ENCODE measurements around the gene TEN1. TPM values are rescaled to one million over a fixed set of nuclear protein-coding genes. Genes with fewer than 3 reads are reported as not detected.

The TEN1 gene
- total and polyA plus RNA-seq, 2 of the 13 experiments (the other 11 are each of a cell fraction or from before 2014, with no cell fraction given): 18.0 to 21.3 TPM

DNA sequence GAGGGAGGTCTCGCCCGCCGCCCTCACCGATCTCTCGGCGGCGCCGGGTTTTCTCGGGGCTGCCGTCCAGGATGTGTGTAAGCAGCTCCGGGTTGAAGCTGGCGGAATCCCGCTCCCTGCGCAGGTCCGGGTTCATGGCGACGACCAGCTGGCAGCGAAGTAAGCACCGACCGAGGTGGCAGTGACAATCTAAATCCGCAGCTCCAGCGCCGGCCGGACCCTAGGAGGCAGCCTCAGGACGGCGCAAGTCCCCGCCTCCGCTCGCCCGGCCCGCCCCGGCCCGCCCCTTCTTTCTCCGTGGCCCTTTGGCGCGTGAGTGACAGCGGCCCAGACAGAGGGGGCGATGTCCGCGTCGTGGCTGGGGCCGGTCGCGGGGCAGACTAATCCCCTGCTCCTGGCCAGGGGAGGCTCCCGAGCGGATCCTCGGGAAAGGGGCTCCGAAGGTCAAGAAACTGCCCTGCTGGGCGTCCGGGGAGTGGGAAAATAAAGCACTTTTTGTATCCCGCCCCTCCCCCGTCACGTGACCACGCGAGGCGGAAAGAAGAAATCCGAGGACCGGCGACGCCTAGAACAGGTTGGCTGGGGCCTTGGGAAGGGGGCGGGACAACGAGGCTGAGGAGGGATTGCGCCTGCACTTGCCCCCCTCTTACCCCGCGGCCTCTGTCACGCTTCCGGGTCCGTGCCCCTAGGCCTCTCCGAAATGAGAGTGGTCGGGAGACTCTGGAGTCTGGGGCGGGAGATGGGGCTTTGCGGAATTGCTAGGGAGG lies at the start of gene TEN1, which contains the start of gene ACOX1 (continued):
- TF ChIP-seq, protein P1, sequence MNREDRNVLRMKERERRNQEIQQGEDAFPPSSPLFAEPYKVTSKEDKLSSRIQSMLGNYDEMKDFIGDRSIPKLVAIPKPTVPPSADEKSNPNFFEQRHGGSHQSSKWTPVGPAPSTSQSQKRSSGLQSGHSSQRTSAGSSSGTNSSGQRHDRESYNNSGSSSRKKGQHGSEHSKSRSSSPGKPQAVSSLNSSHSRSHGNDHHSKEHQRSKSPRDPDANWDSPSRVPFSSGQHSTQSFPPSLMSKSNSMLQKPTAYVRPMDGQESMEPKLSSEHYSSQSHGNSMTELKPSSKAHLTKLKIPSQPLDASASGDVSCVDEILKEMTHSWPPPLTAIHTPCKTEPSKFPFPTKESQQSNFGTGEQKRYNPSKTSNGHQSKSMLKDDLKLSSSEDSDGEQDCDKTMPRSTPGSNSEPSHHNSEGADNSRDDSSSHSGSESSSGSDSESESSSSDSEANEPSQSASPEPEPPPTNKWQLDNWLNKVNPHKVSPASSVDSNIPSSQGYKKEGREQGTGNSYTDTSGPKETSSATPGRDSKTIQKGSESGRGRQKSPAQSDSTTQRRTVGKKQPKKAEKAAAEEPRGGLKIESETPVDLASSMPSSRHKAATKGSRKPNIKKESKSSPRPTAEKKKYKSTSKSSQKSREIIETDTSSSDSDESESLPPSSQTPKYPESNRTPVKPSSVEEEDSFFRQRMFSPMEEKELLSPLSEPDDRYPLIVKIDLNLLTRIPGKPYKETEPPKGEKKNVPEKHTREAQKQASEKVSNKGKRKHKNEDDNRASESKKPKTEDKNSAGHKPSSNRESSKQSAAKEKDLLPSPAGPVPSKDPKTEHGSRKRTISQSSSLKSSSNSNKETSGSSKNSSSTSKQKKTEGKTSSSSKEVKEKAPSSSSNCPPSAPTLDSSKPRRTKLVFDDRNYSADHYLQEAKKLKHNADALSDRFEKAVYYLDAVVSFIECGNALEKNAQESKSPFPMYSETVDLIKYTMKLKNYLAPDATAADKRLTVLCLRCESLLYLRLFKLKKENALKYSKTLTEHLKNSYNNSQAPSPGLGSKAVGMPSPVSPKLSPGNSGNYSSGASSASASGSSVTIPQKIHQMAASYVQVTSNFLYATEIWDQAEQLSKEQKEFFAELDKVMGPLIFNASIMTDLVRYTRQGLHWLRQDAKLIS (CRISPR knock-in tag; IDR thresholded peaks at IDR 0.05): peak; percentile 92
- peak; percentile 55 for TF ChIP-seq MED8 (CRISPR knock-in tag; IDR thresholded peaks at IDR 0.05; ENCODE audit: insufficient replicate concordance)
- 0 out of 2 replicates have a peak, but pooled peaks have one; percentile 72 for TF ChIP-seq ZNF567 (CRISPR knock-in tag; IDR thresholded peaks at IDR 0.05; ENCODE audit: borderline replicate concordance)
- no peak for TF ChIP-seq ZNF10 (CRISPR knock-in tag; IDR thresholded peaks at IDR 0.05; ENCODE audit: borderline replicate concordance, low read depth)
- TF ChIP-seq, protein P2, sequence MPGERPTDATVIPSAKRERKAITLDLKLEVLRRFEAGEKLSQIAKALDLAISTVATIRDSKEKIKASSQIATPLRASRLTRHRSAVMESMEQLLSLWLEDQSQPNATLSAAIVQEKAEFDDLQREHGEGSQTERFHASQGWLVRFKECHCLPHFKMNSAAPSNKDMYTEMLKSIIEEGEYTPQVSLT (CRISPR knock-in tag; IDR thresholded peaks at IDR 0.05; ENCODE audit: borderline replicate concordance, low read depth): no peak
- TF ChIP-seq, protein P3, sequence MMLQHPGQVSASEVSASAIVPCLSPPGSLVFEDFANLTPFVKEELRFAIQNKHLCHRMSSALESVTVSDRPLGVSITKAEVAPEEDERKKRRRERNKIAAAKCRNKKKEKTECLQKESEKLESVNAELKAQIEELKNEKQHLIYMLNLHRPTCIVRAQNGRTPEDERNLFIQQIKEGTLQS (CRISPR knock-in tag; IDR thresholded peaks at IDR 0.05): peak; percentile 58
- TF ChIP-seq NRL (CRISPR knock-in tag; IDR thresholded peaks at IDR 0.05; ENCODE audit: borderline replicate concordance): no peak; the same call in 1 of the 2 replicates
- peak; percentile 38 for TF ChIP-seq ZNF788 (CRISPR knock-in tag; IDR thresholded peaks at IDR 0.05; ENCODE audit: borderline replicate concordance)
- TF ChIP-seq, protein P4, sequence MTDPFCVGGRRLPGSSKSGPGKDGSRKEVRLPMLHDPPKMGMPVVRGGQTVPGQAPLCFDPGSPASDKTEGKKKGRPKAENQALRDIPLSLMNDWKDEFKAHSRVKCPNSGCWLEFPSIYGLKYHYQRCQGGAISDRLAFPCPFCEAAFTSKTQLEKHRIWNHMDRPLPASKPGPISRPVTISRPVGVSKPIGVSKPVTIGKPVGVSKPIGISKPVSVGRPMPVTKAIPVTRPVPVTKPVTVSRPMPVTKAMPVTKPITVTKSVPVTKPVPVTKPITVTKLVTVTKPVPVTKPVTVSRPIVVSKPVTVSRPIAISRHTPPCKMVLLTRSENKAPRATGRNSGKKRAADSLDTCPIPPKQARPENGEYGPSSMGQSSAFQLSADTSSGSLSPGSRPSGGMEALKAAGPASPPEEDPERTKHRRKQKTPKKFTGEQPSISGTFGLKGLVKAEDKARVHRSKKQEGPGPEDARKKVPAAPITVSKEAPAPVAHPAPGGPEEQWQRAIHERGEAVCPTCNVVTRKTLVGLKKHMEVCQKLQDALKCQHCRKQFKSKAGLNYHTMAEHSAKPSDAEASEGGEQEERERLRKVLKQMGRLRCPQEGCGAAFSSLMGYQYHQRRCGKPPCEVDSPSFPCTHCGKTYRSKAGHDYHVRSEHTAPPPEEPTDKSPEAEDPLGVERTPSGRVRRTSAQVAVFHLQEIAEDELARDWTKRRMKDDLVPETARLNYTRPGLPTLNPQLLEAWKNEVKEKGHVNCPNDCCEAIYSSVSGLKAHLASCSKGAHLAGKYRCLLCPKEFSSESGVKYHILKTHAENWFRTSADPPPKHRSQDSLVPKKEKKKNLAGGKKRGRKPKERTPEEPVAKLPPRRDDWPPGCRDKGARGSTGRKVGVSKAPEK (CRISPR knock-in tag; IDR thresholded peaks at IDR 0.05; ENCODE audit: borderline replicate concordance): no peak
- TF ChIP-seq ZFX (CRISPR knock-in tag; IDR thresholded peaks at IDR 0.05; ENCODE audit: low read depth): peak; percentile 95
- TF ChIP-seq, protein P5, sequence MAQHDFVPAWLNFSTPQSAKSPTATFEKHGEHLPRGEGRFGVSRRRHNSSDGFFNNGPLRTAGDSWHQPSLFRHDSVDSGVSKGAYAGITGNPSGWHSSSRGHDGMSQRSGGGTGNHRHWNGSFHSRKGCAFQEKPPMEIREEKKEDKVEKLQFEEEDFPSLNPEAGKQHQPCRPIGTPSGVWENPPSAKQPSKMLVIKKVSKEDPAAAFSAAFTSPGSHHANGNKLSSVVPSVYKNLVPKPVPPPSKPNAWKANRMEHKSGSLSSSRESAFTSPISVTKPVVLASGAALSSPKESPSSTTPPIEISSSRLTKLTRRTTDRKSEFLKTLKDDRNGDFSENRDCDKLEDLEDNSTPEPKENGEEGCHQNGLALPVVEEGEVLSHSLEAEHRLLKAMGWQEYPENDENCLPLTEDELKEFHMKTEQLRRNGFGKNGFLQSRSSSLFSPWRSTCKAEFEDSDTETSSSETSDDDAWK (CRISPR knock-in tag; IDR thresholded peaks at IDR 0.05): no peak
- no peak for TF ChIP-seq ZNF296 (CRISPR knock-in tag; conservative IDR thresholded peaks at IDR 0.05)
- TF ChIP-seq MXI1 (IDR thresholded peaks at IDR 0.05; ENCODE audit: borderline replicate concordance, low read depth, low read length): peak; percentile 73; the same call in 1 of the 3 replicates
- TF ChIP-seq HIVEP1 (CRISPR knock-in tag; IDR thresholded peaks at IDR 0.05): peak; percentile 93
- peak; percentile 82; the same call in 1 of the 2 replicates for TF ChIP-seq NCOR1 (IDR thresholded peaks at IDR 0.05; ENCODE audit: borderline replicate concordance, low read length)
- no peak for TF ChIP-seq SP1 (IDR thresholded peaks at IDR 0.05)
- TF ChIP-seq SP1 (CRISPR knock-in tag; IDR thresholded peaks at IDR 0.05): peak; percentile 82
- TF ChIP-seq ZMAT3 (CRISPR knock-in tag; conservative IDR thresholded peaks at IDR 0.05): peak; percentile 78
- no peak; the same call in none of the 2 replicates for TF ChIP-seq MIER2 (CRISPR knock-in tag; IDR thresholded peaks at IDR 0.05)
- TF ChIP-seq HES4 (CRISPR knock-in tag; IDR thresholded peaks at IDR 0.05; ENCODE audit: borderline replicate concordance): peak; percentile 77

Measured in HepG2 (cell line).